HG03432 (cell line): ENCODE results near the gene HADHB.
"Not testable (repeated sequence)": the region's sequence is repeated elsewhere in the genome, so short reads cannot be mapped to it uniquely, and the experiment has no call there.

ENCODE experiments used
- ATAC-seq: cut with Tn5 transposase; IDR thresholded peaks from one replicate; pipeline ENCODE4 v1.9.1; 2021; ENCODE audit warnings: mild to moderate bottlenecking, moderate library complexity; ENCODE audit not compliant: unreplicated experiment

Gene HADHB

DNA sequence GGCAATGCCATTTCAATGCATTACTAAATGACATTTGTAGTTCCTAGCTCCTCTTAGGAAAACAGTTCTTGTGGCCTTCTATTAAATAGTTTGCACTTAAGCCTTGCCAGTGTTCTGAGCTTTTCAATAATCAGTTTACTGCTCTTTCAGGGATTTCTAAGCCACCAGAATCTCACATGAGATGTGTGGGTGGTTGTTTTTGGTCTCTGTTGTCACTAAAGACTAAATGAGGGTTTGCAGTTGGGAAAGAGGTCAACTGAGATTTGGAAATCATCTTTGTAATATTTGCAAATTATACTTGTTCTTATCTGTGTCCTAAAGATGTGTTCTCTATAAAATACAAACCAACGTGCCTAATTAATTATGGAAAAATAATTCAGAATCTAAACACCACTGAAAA is 45.3 kb downstream of the HADHB start:
- ATAC-seq: no peak

DNA sequence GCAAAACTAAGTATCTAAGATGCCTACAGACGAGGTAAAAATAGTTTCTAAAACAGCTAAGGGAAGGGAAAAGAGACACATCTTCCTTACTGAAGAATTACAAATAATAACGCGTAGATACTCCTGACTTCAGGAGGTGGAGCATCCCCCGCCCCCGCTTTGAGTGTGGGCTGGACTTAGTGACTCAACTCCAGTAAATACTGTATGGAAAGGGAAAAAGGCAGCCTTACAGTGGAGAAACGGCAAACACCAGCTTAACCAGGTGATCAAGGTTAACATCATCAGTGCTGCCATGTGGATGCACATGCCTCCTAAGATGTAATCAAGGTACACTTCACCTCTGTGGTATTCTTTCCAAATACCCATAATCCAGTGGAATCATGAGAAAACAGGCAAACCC is 47.9 kb downstream of the HADHB start:
- ATAC-seq: no peak

DNA sequence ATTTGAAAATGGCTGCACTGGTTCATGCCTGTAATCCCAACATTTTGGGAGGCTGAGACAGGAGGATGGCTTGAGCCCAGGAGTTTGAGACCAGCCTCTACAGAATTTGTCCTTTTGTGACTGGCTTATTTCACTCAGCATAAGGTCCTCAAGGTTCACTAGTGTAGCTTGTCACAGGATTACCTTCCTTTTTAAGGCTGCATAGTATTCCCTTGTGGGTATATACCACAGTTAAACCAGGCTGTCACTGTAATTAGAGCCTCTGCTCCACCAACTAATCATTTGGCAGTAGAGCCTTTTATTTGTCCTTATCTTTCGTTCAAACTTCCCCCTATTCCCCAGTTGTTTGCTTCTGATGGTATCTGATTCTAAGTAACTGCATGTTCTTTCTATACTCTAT is 50.8 kb downstream of the HADHB start:
- no peak for ATAC-seq

DNA sequence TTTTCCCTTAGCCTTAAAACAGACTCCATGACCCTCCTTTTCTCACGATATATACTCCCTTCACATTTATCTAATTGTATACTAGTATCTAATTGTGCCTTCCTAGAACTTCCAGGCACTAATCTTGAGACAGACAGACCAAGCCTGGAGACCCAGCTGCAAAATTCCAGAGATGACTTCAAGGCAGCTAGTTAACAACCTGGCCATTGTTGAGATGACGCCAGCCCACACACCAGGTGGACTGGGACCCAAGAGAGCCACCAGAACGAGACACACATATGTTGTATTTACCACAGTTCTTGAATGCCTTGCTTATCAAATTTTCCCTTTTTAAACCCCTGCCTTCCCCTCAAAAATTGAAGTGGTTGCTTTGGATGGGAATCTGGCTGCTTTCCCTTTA is 52.3 kb downstream of the HADHB start:
- ATAC-seq: no peak

DNA sequence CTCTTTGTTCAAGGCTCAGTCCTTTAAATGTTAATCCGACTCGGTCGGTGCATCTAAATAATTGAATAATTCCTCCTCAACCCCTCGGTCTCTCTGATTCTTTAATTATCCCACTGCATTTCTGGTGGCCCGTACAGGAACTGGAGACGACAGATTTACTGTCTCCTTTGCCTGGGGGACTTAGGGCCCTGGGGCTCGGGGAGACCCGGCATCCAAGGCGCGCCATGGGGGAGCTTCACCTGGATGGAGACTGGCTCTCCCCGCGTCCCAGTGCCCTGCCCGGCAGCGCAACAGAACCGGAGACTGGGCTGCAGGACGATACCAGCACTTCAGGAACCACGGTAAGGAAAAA is 53.5 kb downstream of the HADHB start:
- no peak for ATAC-seq

DNA sequence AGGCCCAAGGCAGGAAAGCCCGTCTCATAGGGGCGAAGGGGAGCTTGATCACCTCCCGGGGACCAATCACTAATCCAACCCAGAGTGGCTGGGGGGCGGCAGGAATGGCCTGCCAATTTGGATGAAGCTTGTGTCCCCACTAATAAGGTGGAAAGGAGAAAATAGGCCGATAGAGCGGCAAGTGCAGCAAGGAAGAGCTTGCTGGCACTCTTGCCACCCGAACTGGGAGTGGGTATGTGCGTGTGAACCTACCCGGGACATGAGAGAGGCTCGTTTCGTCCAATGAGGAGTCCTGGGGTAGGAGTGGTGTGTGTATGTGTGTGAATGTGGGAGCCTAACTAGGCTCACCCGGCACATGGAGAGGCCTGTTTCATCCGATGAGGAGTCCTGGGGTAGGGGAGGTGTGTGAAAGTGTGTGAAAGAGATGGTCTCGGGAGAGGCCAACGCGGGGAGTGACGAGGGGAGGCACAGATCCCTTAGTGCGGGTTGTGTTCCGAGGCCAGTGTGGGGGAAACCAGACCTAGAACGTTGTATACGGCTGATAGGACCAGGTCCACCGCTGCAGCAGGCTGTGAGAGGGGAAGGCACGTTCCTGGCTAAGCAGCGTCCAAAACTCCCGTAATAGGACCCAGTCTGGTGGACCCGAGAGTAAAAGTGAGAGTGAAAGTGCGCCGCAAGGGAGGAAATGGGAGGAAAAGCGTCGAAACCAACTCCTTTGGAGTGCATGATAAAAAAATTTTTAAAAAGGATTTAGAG is 54.1 kb downstream of the HADHB start:
- ATAC-seq: no peak

DNA sequence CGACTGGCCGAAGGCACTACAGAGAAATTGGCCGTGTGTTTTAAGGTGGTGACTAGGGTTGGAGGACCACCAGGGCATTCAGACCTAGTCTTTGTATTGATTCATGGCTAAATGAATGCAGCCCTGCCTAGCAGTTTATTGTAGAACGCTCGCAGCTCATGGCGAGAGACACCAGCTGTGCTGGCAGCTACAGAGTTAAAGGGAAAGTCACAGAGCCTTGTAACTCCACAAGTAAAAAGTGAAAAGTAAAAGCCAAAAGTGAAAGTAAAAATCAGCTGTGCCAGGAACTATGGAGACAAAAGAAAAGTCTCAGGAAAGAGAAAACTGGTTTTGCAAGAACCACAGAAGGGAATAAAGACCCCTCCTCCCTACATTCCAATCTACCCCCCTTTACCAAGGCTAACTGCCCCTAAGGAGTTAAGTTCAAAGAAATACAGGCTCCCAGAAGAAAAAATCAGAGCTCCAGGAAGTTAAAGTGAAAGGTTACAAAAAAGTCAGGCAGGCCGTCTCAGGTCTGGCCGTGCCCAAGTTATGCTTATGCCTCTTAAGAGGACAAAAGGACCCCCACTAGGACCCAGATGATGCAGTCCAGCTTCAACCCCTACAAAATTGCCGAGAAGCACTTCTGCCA is 54.8 kb downstream of the HADHB start:
- ATAC-seq: no peak

DNA sequence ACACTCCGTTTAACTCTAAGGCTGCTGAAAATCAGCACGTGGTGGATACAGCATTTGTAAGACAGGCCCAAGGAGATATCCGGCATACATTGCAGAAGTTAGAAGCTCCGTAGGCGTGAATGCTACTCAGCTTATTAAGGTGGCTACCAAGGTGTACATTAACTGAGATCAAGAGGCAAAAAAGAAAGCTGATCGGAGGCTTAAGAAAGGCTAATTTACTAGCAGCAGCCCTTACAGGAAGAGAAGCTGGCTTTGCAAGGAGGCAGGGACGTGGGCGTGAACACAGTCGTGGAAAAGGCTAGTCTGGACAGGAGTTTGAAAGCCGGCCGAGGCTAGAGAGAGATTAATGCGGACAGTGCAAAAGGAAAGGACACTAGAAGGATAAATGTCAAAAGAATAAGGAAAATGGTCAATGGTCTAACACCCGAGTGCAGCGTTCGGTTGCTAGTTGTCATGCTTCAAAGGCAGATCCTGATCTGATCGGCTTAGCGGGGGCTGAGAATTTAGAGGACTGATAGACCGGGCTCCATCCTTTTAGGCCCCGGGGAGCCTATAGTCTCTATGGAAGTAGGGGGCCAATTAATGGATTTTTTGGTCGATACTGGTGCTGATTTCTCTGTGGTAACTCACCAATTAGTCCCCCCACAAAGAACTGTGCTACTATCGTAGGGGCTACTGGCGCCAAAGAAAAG is 55.6 kb downstream of the HADHB start:
- no peak for ATAC-seq

DNA sequence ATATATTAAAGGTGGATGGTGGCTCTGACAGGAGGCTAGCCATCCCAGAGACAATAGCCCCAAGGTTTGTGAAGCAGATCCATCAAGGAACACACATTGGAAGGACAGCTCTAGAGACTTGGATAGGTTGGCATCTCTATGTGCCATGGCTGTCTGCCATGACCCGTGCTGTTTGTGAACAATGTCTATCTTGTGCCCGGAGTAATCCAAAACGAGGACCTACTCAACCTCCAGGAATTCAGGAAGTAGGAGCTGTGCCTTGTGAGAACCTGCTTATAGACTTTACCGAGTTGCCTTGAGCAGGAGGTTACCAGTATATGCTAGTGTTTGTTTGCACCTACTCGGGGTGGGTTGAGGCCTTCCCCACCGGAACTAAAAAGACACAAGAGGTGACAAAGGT is 58.1 kb downstream of the HADHB start:
- no peak for ATAC-seq

DNA sequence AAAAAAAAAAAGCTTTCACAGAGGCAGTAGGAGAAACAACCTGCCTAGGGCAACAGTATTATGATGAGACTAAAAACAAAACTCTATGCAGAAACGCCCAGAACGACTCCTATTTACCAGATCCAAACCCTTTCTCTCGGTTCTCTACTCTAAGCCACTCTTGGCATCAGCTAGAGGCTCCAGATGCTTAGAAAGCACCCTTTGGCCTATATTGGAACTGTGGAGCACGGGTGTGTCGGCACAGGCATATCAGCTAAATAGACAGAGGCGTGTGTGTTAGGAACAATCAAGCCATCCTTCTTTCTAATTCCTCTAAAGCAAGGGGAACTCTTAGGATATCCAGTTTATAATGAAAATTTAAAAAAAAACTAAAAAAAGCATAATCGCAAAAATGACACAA is 60.4 kb downstream of the HADHB start:
- not testable (repeated sequence) for ATAC-seq

DNA sequence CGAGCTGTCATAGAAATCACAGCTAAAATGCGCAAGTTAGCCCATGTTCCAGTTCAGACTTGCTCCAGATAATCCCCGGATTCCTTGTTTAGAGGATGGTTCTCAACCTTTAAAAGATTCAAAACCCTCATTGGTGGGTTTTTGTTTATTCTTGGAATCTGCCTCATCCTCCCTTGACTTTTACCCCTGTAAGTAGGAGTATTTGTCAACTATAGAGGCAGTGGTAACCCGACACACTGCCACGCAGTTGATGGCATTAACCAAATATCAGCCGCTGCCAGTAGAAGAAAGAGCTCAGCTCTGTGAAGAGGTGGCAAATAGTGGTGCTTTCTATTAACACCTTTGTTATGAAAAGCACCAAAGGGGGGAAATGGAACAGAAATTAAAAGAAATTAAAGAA is 60.8 kb downstream of the HADHB start:
- ATAC-seq: no peak

DNA sequence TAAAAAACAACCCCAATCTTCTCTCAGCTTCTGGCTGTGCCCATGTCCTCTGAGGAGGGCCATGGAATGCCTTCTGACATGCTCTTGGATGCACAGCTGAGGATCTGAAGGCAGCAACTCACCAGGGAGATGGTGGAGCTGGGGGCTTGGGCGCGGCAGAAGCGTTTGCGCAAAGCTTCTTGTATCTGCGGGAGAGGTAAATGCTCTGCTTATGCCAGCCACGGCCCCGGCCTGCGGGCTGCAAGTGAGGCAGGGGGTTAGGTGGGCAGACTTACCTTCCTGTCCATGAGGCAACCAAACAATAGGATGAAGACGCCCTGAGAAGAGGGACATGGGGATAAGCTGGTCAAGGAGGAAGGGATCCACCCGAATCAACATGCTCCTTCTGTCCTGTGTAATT is 65.2 kb downstream of the HADHB start:
- ATAC-seq: no peak

DNA sequence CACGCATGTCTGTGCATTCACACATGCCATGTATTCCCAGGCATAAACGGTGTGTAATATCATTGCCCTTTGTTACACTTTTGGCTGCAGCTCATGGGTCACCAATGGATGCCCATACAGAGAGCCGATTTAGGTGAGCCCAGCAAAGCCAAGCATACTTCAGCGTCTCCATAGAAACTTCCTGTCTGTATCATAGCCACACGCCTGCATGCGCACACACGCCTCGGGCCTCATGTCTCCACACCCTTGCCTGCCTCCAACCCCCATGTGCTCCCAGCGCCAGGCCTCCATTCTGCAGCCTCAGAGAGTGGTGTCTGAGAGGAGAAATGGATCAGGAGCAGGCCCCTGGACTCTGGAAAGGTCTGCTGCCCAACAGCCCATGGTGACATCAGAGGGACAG is 67.7 kb downstream of the HADHB start:
- ATAC-seq: no peak

DNA sequence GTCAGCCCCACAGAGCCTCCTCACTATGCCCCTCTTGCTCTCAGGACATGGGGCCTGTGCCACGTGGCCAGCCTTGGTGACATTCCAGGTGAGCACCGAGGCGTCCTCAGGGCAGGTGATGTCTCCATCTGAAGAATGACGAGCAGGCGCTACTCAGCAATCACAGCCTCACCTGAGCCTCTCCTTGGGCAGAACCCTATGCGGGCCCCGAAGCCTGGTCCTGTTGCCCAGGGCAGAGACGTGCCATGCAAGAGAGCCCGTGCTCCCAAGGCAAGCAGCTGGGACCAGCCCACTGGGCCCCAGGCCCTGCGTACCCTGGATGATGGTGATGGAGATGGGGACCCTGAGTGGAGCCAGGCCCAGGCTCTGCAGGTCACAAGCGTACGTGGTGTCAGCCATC is 68.7 kb downstream of the HADHB start:
- ATAC-seq: no peak

DNA sequence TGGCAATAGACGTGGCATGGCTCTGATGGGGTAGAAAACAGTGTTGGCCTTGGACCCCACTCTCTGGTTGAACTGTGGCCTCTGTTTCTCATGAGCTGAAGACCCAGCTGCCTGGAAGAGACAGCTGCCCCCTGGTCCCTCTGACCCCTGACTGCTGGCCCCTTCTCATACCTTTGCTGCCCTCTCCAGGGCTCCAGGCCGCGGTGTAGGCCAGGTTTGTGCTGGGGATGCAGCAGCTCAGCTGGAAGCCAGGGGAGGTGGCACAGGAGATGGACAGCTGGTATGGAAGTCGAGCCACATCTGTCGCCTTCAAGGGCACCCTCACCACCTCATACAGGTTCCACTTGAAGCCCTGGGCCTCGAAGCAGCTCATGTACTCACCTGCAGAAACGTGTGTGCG is 69.5 kb downstream of the HADHB start:
- ATAC-seq: no peak

DNA sequence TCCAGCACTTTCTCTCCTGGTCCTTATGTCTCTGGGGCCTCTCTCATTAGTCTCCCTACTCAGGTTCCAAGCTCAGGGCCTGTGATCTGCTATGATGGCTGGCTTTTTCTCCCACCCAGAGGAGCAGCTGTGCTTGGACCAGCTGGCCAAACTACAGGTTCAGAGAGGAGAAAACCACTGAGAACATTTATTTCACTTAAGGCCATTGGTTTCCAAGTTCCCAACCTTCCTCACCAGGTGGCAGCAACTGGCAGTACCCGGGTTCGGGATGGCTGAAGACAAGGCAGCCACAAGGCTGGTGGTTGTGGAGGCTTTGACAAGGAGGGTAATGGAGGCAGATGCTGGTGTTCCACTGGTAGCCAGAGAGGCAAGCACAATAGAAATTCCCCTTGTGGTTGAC is 71.3 kb downstream of the HADHB start:
- no peak for ATAC-seq

DNA sequence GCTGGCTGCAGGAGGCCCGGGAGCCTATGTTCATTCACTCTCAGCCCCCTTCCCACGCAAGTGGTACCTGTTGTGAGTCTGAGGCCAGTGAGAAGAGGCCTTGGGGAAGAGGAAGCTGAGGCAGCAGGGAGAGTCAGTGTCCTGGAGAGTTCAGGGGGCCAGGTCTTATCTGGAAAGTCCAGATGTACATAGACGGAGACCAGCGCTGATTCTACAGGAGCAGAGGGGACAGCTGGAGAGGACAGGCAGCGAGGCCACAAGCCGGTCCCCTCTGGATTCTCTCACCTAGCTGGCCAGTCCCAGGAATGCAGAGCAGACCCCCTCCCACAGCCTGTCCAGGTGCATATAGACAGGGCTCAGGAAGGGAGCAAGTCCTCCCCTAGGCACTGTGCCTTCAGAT is 72.1 kb downstream of the HADHB start:
- ATAC-seq: no peak

DNA sequence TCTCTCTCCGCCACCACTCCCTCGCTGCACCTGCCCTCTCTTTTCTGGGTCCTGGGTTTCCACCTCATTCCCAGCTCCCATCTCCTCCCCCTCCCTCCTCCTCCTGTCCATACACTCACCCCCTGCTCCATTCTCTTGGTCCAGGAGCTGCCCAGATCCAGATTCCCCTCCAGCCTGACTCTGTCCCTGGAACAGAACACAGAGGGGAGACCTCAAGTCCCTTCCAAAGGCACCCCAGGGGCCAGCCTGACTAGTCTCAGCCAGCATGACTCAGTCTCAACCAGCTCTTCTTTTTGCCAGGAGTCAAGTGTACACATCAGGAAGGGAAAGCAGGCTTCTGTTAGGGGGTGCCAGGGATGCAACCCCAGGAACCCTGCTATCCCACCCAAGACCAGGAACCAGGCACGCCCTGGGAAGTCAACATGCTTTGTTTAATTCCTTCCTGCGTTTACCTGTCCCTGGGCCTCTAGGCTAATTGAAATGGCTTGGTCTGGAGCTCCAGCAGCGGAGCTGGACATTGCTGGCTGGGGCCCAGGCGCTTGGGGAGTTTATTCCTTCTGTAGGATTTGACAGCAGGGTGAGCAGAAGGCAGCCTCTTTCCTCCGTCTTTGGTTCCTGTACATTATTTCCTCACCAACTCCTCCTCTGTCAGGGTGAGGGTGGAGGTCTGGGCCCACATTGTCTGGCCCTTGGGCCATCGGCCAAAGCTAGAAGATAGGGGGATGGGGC is 72.8 kb downstream of the HADHB start:
- no peak for ATAC-seq

DNA sequence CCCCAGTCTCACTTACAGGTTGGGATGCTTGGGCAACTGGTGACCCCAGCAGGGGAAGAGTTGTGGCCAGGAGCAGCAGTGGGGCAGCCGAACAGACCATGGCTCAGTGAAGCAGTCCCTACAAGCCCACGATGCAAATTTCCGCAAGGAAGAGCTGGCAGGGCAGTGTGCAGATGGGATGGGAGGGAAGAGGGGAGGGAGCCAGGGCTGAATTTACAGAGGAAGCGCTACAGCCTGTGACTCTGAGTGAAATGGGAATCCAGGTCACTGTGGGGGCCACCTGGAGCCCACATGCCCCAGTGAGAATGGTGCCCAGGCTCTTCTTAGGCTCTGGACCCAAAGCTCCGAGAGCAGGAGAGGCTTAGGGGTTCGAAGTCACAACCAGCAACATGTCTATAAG is 74.2 kb downstream of the HADHB start:
- no peak for ATAC-seq

DNA sequence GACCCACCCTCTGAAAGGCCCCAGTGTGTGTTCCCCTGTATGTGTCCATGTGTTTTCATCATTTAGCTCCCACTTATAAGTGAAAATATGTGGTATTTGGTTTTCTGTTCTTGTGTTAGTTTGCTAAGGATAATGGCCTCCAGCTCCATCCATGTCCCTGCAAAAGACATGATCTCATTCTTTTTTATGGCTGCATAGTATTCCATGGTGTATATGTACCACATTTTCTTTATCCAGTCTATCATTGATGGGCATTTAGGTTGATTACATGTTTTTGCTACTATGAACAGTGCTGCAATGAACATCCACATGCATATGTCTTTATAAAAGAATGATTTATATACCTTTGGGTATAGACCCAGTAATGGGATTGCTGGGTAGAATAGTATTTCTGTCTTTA is 79.7 kb downstream of the HADHB start:
- not testable (repeated sequence) for ATAC-seq

DNA sequence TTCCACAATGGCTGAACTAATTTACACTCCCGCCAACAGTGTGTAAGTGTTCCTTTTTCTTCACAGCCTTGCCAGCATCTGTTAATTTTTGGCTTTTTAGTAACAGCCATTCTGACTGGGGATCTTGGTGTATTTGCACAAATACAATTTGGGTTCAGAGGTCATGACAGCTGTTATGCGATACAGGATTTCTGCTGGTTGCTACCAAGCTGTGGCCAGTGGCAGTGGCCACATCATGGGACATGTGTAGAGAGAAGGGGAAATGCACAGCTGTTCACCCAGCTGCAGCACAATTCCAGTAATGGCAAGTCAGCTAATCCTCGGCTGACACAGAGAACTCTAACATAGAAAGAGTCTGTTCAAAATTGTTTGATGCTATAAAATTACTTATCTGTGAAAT is 80.2 kb downstream of the HADHB start:
- no peak for ATAC-seq

DNA sequence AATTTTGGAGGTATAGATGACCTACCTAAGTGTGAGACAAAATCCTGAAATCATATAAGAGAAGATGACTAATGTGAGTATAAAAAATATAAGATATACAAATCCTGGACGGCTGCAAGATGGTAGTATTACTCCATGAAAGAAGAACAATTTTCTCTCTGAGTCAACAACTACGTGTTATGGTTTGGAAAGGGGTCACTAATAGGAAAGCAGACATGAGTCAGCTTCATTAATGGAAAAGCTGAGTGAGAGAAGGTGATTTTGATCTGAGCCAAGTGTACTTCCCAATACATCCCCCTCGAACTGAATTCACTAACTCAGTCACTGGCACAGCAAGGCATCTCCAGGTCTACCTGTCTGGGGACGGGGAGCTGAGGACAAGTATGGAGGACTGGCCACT is 81.1 kb downstream of the HADHB start:
- no peak for ATAC-seq
